ENCODE data around the gene PPAN.

Gene PPAN

DNA sequence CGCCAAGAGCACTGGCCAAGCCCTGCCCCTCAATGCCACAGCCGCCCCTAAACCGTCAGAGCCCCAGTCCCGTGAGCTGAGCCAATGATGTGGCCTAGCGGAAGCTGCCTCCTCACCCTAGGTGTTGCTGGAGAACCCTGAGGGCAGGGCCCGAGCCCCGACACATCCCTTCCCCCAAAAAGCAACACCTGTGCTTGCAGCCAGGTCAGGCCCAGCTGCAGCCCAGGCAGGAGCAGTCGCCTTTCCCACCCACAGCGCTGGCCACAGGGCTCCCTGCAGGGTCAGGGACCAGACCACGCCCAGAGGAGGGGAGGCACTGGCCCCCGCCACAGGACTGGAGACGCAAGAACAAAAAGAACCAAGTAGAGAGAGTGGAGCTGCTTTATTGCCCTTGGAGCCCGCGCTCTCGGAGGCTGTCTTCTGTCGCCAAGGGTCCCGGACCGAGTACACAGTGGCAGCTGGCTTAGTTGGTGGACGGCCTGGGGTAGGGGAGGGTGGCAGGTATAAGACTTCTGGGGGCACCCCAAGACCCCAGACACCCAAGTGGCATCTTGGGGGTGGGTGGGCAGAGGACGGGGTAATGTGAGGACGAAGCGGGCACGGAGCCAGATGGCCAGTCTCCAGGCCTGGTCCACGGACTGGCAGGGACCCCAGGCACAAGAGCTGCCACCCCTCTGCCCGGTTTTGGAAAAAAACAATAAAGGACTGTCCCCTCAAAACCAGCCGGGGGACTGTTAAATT is 8.7 kb downstream of the PPAN start:
- DNase-seq = no peak

DNA sequence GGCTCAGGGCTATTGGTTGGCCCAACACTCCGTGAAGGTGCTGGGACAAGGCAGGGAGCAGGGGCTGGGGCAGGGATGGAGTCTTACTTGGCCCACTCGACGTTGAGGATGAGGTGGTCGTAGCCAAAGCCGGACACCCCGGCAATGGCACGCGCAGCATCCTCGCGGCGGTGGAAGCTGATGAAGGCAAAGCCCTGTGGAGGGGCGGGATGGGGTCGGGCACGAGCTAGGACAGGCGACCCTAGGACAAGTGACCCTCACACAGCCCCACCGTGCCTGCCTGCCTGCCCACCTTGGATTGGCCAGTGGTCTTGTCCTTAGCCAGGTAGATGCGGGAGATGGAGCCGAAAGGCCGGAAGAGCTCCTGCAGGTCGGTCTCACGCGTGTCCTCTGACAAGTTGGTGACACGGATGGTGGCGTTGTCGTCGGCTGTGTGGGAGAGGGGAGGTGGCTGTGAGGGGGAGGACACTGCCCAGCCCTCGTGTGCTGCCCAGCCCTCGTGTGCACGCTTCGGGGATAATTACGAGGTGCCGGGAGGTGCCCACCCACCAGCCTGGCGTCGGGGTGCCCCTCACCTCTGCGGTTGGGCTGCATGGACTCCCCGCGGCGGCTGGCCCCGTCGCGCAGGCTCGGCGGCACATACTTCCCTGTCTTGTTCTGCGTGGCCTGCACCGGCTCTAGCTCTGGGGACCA is 9.4 kb downstream of the PPAN start:
- DNase-seq = no peak

DNA sequence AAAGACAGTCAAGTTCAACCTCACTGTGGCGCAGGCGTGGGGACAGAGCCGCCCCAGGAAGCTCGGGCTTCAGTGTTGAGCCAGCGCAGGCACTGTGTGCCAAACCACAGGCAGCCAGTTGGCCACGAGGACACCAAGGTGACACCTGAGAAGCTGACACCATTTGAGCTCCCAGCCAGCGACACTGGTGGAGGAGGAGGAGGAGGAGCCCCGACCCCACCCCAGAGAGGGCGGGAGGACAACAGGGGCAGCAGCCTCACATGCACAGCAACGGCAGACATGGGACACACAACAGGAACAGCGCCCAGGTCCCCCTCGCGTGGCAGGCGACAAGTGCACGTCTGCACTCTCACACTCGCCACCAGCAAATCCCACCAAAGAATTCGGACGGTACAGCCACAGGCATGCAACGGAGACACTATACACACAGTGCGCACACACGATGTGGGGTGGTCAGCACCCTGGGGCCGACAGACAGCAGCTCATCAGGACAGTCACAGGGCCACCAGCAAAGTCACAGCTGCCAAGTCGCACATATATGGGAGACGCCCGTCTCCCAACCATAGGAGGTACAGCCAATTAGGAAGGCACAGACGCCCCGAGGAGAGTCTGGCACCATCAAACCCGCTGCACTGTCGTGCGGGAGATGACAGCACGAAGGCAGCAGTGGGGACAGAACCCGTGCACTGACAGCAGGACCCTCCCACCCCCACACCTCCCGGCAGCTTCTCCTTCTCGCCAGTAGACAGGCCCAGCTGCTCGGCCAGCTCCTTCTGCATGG is 10.1 kb downstream of the PPAN start:
- no peak for DNase-seq

DNA sequence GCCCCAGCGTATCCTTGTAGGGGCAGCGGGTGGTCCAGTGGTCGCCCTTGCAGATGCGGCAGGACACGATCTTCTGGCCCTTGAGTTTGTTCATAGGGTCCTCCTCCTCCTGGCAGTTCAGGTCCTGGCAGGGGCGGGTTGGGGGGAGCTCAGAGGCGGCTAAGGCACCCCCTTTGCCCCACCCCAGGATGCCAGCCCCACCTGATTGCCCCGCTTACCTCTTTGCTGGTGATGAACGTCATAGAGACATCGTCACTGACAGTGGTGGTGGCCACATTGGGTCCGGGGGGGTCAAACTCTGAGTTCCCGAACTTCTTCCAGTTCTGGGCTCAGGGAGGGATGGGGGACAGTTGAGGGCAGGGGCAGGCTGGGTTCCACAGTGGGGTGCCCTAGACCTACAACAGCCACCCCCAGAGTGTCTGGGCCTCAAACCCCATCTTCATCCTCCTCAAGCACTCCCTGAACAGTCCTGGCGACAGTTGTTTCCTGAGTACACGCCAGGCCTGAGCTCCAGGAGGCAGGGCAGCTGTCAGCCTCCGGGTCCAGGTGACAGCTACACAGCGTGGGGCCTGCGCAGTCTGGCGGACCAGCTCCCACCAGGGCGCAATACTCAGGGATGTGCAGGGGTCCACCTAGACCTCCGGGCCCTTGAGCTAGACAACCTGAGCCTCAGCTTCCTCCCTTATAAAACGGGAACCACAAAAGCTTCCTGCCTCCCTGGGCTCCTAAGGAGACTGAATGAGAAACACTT is 10.9 kb downstream of the PPAN start:
- DNase-seq = no peak

DNA sequence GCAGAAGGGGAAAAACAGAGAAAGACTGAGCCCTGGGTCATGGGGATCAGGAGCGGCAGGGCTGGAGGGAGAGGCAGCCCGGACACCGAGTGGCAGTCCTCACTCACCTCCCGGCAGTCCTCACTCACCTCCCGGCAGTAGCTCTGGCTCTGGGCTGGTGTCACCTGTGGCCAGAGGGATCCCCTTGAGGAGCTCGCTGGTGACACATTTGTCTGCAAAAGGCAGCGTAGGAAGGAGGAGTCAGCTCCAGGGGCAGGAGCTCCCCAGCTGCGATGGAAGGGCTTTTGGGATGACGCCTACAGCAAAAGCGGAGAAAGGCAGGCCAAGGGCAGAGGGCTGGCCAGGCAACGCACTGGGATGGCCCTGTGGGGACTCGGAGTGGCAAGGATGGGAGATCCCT is 12.8 kb downstream of the PPAN start:
- no peak for DNase-seq

DNA sequence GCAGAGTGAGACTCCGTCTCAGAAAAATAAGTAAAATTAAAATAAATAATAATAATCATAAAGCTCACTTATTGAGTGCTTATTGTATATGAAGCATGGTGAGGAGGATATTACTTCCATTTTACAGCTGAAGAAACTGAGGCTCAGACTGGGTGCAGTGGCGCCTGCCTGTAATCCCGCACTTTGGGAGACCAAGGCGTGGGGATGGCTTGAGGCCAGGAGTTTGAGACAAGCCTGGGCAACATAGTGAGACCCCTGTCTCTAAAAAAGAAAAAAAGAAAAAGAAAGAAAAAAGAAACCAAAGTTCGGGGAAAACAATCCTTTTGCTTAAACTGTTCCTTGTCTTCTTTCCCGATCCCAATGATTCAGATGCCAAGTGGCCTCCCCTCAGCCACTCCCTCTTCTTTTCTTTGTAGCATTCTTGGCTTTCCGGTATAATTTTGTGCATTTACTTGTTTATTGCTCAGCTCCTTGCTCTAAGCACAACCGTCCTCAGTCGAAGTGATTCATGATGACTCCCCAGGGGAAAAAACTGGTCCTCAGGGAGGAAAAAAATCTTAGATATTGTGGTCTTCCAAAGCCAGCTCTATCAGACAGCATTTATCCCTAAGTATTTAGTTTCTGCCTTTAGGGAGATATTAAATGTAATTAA is 14.5 kb downstream of the PPAN start:
- no peak for DNase-seq

DNA sequence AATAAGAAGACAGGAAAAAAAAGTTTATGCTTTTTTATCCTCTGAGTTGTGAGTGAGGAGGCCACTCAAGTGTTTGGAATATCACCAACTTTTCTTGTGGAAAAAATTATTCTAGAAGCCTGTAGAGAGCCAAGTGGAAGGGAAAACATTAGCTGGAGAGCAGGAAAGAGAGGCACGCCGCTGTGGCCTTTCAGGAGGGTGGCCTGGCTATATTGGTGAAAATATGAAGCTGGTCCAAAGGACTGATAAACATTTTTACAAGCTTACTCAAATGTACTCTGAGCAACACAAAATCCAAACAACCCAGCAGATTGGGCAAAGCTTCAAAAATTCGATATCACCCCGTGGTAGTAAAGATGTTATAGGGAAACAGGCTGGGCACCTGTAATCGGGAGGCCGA is 15.9 kb downstream of the PPAN start:
- no peak for DNase-seq

GRCh38 chr19:10124429-10124828 is 18.3 kb downstream of the PPAN start:
- DNase-seq = no peak

- DNase-seq = no peak
These were observed 20.1 kb downstream of the PPAN start for GRCh38 chr19:10126213-10126639.

DNA sequence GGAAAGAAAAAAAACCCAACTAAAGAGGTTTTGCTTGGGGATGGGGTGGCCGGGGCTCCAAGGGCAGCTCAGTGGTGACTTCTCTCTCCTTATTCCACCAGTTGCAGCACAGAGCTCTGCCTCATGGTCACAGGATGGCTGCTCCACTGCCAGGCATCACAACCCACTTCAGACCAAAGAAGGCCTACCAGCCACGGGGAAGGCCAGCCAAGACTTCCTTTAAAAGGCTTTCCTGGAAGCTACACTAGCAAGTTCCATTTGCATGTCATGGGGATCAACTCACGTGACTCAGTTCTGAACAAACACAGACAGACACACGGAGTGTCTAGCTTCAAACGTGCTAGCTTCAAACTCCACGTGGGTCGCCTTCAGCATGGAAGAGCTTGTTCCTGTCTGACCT is 26.7 kb downstream of the PPAN start:
- DNase-seq = no peak

- DNase-seq = no peak
These were observed 27.4 kb downstream of the PPAN start for GRCh38 chr19:10133596-10133995.

GRCh38 chr19:10134040-10134439 is 27.9 kb downstream of the PPAN start:
- DNase-seq = no peak

- no peak for DNase-seq
These were observed 29.6 kb downstream of the PPAN start for GRCh38 chr19:10135551-10136334.

DNA sequence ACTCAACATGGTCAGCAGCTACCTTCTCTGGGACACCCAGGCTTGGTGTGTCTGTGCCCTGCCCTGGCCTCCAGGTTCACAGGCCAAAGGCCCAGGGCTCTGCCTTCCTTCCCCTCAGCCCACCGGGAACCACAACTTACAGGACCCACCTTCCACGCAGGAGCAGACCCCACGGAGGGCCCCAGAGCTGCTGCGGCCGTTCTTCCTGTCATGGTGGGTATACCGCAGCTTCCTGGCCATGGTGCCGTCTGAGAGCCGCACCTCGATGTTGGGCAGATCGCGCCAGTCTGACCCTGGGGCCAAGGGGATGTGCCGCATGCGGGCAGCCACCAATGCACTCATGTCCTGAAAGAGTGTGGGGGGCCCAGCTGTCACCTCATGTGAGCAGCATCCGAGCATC is 30.8 kb downstream of the PPAN start:
- no peak for DNase-seq

- no peak for DNase-seq
These were observed 31.9 kb downstream of the PPAN start for GRCh38 chr19:10137751-10138682.

DNA sequence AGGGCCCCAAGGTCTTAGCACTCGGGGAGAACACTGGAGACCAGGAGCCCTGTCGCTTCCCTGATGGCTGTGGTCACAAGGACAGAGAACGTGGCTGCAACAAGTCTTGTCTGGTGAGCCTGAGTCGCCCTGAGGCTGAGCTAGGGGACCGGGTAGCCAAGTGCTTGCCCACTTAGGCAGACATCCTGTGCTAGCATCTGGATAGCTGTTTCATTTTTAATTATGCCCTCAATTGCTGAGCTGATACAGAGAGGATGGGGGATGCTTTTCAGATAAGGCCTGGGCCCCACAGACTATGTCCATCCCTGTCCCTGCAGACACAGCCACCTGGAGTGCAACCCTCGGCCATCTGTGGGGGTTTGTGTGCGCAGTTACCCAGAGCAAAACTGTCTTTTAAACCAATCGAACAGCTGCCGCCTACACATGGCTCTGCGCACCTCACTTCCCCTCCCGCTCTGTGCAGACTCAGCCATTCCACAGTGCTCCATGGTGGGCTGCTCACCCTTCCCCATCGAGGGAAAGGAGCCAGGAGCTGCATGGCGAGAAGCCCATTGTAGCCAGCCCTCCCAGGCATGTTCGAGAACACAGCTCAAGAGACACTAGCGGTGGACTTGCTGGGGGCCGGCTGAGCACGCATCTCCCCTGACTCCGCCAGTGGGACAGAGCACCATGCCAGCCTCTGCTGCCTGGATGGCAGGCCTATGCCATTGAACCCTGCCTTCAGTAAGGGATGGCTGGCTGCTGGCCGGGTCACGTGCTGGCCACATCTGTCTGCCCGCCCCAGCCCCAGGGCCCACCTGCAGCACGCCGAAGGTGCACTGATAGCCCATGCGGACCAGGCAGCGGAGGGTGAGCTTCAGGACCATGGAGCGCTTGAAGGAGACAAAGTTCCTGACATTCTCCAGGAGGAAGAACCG is 33.0 kb downstream of the PPAN start:
- no peak for DNase-seq

DNA sequence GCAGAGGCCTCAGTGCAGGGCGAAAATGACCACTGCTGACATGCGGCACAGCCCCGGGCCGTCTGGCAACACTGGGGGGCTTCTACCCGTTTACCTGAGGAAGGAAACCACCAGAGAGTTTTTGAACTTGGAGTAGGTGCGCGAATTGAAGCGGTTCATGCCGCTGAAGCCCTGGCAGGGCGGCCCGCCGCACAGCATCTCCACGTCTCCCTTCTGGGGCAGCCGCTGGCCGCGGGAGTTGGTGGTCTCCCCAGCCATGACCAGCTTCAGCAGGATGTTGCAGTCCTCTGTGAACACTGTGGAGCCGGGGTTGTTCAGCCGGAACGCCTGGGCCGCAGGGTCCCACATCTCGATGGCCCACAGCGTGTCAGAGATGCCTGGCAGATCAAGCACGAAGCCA is 33.8 kb downstream of the PPAN start:
- DNase-seq = no peak

- no peak for DNase-seq
These were observed 35.3 kb downstream of the PPAN start for GRCh38 chr19:10141479-10141878.

GRCh38 chr19:10141973-10142372 is 35.8 kb downstream of the PPAN start:
- no peak for DNase-seq
